Tibial nerve (tissue), 4 donors: Measurements from ENCODE around the gene RILPL1.

Source experiments
- CTCF ChIP-seq, 5 experiments: fragments of 200-600 bp in 3 of 5; fragments of 450-650 bp in 2 of 5; sonication (generic) in 3 of 5; IDR thresholded peaks; one replicate each; pipeline ENCODE4 v1.5.1; 2016 to 2019; ENCODE audit warnings: antibody characterized with exemption in 5 of 5, mild to moderate bottlenecking in 3 of 5, moderate library complexity in 2 of 5
- EP300 ChIP-seq, 2 donors: sonication (generic); formaldehyde crosslinking; IDR thresholded peaks; one replicate each; pipeline ENCODE4 v1.6.1; 2017; ENCODE audit warnings: antibody characterized with exemption in 2 of 2, mild to moderate bottlenecking in 1 of 2
- POLR2A ChIP-seq, 2 donors: fragments of 450-650 bp; IDR thresholded peaks; one replicate each; pipeline ENCODE4 v1.6.1; 2017; ENCODE audit warnings: antibody characterized with exemption in 2 of 2, mild to moderate bottlenecking in 2 of 2, moderate library complexity in 2 of 2

DNA sequence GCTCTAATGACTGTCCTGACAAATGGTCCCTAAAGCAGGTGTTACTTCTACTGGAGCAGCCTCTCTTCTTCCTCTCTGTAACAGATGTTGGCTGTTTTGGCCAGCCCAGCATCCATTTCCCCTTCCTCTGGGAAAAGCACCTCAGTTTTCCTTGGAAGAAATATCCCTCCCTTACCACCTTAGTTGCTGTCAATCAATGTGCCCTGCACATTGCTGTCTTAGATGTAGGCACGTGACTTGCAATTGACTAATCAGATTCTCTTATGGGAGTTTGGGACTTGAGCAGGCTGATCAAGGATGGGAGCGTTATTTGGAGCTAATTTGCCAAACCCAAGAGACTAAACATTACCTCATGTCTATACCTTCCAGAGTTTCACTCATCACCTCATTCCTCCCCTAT, 38.9 kb upstream of the RILPL1 start:
- TF ChIP-seq CTCF (IDR thresholded peaks at IDR 0.05) = no peak
- TF ChIP-seq POLR2A (IDR thresholded peaks at IDR 0.05) = no peak
- TF ChIP-seq EP300 (IDR thresholded peaks at IDR 0.05) = no peak
